GM10248 (cell line): ENCODE measurements around the gene FBP1.
"Not testable (repeated sequence)": the region's sequence is repeated elsewhere in the genome, so short reads cannot be mapped to it uniquely, and the experiment has no call there.

Source experiments
- CTCF ChIA-PET: fragments of 300-600 bp; sonication (Branson Sonifier 250); formaldehyde crosslinking; extraction: SDS; loops from one replicate; lab custom pipeline; 2021; ENCODE audit warnings: antibody characterized with exemption; lab: Yijun Ruan, JAX
- POLR2A ChIA-PET: fragments of 350-650 bp; sonication (Branson Sonifier 250); formaldehyde crosslinking; extraction: SDS; loops from one replicate; lab custom pipeline; 2020; ENCODE audit warnings: antibody characterized with exemption; lab: Yijun Ruan, JAX
- DNase-seq: peaks from one replicate; pipeline ENCODE4 v3.0.0; 2012; ENCODE audit errors: extremely low spot score
- CTCF ChIP-seq: IDR thresholded peaks from 2 replicates; pipeline ENCODE4 v1.5.1; 2012; ENCODE audit warnings: mild to moderate bottlenecking, low read depth; ENCODE audit errors: extremely low read depth, missing control alignments, control extremely low read depth

The FBP1 gene

GRCh38 chr9:94593459-94594345 is 45.6 kb downstream of the FBP1 start, which contains the start of gene FBP2:
Gene FBP2, minus strand, starts transcription at chr9:94593824. Its CDS starts 98 bp downstream, at chr9:94593726.
- DNase-seq, result no peak
- no peak for TF ChIP-seq CTCF
- POLR2A ChIA-PET, result no interaction called here
- CTCF ChIA-PET, result no interaction called here

DNA sequence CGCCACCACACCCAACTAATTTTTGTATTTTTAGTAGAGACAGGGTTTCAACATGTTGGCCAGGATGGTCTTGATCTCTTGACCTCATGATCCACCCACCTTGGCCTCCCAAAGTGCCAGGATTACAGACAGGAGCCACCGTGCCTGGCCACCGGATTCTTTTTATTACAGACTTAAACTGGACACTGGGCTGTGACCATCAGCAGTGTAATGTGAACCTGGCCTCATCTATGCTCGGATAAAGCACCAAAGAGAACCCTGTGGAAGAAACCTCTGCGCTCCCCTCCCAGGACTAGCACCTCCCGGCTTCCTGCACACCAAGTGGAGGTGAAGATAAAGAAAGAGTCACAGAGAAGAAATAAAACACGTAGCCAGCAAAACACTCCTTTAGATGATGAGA is 46.6 kb downstream of the FBP1 start:
- POLR2A ChIA-PET, DNase-seq: not testable (repeated sequence)
- CTCF ChIA-PET, result interaction anchor here (0.6 kb wide), 1 partner anchor 12 kb away, joined by 3 read pairs; no protein-coding TSS in a partner anchor

- no peak for TF ChIP-seq CTCF
- no peak for DNase-seq
- CTCF ChIA-PET, result no interaction called here
- POLR2A ChIA-PET, result no interaction called here
These were observed 47.4 kb downstream of the FBP1 start for GRCh38 chr9:94591876-94592275.

- POLR2A ChIA-PET, CTCF ChIA-PET, DNase-seq: not testable (repeated sequence)
These were observed 48.2 kb downstream of the FBP1 start for GRCh38 chr9:94591046-94591545.

DNA sequence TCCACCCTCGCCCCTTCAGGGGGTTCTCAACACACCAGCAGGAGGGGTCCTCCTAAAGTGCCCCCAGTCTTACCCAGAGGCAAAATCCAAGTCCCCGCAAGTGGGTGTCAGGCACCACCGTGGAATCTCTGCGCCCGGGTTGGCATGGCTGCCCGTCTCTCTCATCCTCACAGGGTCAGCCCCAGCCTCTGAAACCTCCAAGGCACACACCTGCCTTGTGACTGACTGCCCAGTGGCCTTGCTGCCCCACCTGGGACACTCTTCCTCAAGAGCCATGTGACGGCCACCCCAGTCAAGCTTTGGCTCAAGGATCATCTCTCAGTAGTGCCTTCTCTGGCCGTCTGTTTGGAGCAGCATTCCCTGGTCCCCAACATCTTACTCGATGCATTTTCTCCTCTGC is 50.6 kb downstream of the FBP1 start:
- POLR2A ChIA-PET, result no interaction called here
- no peak for TF ChIP-seq CTCF
- CTCF ChIA-PET, result interaction anchor here (1.1 kb wide), 1 partner anchor 34 kb away, joined by 3 read pairs; the partner anchor contains the start of gene PCAT7

GRCh38 chr9:94586814-94587213 is 52.5 kb downstream of the FBP1 start:
- ChIA-PET CTCF (no interaction called here), POLR2A (no interaction called here)

More for the DNA sequence above, 50.6 kb downstream of the FBP1 start:
- no peak for DNase-seq

DNA sequence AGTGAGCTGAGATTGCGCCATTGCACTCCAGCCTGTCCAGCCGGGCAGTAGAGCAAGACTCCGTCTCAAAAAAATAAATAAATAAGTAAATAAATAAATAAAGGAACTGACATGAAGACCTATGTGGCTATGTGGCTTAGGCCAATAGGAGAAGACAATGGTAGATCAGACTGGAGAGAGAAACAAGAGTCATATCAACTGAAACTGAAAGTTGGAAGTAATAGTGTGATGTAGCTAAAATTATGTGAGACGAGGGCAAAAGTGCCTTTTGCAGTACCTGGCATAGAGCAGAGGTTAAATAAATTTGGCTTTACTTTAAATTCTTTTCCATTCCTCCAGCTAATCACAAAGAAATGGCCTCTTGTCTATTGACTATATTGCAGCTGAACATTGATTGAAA is 53.0 kb downstream of the FBP1 start:
- CTCF ChIA-PET, result interaction anchor here (1.2 to 1.3 kb wide), 2 partner anchors 18 to 21 kb away, joined by 3 read pairs; no protein-coding TSS in a partner anchor
- POLR2A ChIA-PET, result no interaction called here
- no peak for TF ChIP-seq CTCF
- no peak for DNase-seq

More at GRCh38 chr9:94586814-94587213, 52.5 kb downstream of the FBP1 start:
- no peak for DNase-seq
- TF ChIP-seq CTCF, result no peak
